ENCODE data around the gene GPR156.

The GPR156 gene

GRCh38 chr3:120192159-120192558 lies 92.9 kb downstream of the GPR156 start:
- no peak for DNase-seq

DNA sequence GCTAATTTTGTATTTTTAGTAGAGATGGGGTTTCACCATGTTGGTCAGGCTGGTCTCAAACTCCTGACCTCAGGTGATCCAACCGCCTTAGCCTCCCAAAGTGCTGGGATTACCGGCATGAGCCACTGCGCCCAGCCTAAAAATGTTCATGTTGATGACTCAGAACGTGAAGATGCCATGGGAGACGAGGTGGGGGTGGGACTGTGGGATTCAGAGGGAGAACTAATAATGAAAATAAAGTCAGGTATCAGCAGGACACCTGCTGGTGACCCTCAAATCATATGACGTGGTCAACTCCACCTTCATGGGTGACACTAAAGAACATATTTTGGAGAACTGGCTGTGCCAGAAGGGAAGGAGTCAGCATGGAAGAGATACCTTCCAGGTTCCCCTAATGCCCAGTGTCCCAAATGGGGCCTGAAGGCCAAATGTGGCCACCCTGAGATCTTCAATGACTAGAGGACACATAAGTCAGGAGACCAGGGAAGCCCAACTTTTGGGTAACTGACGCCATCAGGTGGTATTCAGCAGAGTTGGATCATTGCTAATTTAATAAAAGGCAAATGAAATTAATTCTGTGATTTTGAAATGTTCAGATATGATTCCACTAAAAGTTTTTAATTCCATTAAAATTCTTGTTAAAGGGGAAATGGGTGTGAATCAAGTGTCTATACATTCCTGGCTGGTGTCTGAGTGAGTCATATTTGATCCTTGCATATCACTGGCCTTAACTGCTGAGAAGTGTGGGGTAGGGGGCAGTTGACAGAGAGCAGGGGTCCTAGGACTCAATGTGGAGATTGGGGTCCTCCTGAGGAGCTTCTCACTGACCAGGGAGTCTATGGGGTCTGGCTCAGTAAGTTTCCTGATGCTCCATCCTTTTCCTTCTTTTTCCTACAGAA lies 102.2 kb downstream of the GPR156 start:
- no peak for DNase-seq

DNA sequence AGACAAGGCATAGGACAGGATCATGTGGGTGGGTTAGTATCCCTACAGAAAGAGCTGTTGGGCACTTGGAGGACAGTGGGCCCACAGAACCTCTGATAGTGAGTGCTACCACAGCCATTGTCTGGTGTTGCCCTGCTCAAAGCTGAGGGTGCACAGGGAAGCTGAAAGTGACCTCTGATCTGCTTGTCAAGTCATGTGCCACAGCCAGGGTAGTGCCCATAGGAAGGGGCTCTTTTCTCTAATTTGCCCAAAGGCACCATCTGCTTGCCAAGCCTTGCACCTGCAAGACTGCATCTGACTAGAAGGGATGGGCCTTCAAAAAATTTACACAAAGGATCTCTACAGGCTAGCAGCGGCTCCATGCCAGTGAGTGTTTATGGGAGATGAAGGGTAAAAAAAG lies 103.4 kb downstream of the GPR156 start:
- DNase-seq, result no peak

DNA sequence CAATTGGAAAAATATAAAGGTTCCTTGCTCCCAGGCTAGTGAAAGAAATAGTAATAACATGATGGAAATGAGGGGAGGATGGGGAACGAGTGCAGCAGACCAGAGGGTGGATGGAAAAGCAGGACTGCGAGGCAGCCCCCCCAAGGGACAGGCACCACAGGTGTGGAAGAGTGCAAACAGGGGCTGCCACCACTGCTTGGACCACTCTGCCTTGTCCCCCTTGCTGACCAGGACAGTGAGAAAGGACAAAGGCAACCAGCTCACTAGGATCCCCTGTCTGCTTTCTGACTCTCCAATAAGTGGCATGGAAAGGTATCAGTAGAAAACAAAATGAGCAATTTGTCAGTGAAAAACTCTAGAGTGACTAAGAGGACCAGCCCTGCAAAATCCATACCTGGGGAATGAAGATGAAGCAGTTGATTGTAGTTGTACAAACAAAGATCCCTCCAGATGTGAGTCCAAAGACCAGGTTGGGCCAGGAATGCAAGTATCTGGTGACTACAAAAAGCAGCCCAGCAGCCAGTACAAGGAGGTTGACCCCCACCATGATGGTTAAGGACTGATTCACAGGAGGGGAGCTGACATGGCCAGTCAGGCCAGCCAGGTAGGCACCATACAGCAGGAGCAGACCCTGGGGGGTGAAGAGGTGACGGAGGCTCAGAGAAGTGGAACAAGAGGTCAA lies 104.2 kb downstream of the GPR156 start:
- DNase-seq, result no peak

DNA sequence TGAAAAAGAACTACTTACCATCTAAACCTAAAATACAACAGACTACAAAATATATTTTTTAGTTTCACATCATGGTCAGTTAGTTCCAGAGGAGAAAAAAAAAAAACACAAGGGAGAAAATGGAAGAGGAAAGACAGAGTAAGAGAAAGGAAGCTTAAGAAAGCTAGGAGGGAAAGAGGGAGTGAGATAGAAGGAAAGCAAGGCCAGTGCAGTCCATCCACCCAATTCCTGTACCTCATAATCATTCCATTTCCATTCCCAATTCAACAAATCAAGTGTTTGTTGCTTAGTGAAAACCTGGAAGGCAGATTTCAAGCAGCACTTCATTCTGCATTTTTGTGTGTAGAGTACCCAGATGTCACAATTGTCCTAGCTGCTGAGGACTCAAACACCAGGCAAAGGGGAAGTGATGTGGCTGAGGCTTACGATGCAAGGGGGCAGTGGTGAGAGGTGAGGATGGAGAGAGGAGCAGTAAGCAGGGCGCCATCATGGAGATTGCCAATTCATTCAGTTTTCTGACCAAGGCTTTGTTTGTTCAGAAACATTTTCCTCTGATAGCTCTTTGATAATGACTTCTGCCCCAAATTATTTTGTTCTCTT lies 107.2 kb downstream of the GPR156 start:
- DNase-seq, result no peak

GRCh38 chr3:120177151-120177550 lies 107.9 kb downstream of the GPR156 start:
- DNase-seq, result no peak

- DNase-seq, result no peak
Observed at GRCh38 chr3:120174811-120175539, 110.0 kb downstream of the GPR156 start.

- DNase-seq, result no peak
Observed at GRCh38 chr3:120173056-120173675, 111.9 kb downstream of the GPR156 start.

- no peak for DNase-seq
Observed at GRCh38 chr3:120172070-120172469, 113.0 kb downstream of the GPR156 start.

DNA sequence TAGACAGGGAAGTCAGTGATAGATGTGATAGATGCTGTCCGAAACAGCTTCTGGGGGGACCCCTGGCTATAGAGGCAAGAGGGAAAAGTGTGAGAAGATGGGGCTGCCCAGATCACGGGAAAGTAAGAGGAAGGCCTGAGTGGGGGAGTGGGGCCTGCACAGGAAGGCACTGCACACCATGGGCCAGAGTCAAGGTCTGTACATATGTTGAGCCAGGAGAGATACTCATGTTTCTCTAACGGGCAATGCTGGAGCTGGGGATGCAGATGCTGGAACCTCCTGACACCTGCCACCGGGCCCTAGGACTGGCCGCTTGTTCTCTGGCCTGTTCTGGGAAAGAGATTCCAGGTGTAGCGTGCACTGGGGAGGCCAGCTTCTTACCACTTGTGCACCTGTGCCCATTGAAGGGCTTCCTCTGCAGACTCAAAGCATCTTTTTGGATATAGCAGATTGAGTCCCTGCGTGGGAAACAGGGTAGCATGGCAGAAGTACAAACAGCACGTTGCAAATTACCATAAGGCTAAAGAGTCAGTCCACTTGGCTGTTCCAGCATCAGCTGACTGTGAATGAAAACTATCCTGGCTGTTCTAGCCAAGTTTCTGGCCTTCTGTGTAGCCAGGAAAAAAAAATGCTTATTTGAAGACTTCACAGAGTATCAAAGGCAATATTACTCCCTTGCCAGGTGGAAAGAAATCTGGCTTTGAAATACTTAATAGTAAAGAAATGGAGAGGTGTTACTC lies 113.7 kb downstream of the GPR156 start:
- no peak for DNase-seq

- no peak for DNase-seq
Observed at GRCh38 chr3:120170223-120170622, 114.8 kb downstream of the GPR156 start.

GRCh38 chr3:120169407-120169806 lies 115.6 kb downstream of the GPR156 start:
- DNase-seq, result no peak

DNA sequence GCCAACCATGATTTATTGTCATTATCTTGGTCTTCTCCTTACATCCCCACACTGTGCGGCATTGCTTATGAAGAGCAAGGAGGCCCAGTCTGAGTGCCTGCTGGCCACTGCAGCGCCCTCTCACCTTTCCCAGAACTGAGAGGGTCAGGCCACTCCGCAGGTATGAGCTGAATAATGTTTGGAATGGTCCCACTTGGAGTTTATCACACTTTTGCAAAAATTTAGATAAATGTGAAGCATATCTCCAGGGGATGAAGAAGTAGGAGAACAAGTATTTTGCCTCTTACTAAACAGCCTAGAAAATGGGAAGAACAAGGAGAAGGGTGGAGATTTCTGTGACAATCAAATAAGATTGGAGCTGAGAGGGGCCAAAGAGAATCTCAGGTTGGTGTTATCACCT lies 116.4 kb downstream of the GPR156 start:
- DNase-seq, result no peak

DNA sequence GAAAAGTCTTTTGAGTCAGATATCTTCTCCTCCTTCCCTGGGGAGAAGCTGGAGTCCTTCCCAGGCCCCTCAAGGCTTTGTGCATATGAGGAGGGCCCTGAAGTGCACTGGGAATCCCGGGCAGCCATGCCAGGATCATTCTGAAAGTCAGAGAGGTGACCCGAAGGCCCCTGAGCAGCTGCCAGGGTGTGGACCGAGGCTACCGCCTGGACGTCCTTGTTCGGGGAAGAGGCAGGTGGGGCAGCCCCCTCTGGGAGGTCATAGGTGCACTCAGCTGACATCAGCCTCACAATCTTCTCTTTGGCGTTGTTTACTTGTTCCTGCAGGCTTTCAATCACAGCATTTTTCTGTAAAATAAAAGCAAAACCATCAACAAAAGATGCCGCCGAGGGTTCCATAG lies 117.0 kb downstream of the GPR156 start:
- no peak for DNase-seq

- no peak for DNase-seq
Observed at GRCh38 chr3:120167488-120167887, 117.5 kb downstream of the GPR156 start.

DNA sequence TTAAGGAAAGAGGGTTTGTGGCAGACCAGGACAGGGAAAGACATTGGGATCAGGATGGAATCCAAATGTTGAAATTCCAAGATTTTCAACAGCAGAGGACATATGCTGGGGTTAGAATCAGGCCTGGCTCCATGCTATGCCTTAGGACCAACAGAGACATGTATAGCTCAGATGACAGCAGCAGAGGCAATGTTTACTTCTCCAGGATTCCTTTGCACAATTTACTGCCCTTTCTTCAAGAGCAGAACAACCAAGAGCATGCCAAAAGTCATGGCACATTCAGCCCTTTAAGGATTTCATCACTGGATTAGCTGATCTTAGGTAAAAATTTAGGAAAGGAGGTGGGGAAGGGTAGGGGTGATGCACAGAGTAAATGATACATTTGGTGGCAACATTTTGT lies 121.2 kb downstream of the GPR156 start:
- DNase-seq, result no peak

- no peak for DNase-seq
Observed at GRCh38 chr3:120163026-120163425, 122.0 kb downstream of the GPR156 start.

- DNase-seq, result no peak
Observed at GRCh38 chr3:120162400-120162799, 122.6 kb downstream of the GPR156 start.

DNA sequence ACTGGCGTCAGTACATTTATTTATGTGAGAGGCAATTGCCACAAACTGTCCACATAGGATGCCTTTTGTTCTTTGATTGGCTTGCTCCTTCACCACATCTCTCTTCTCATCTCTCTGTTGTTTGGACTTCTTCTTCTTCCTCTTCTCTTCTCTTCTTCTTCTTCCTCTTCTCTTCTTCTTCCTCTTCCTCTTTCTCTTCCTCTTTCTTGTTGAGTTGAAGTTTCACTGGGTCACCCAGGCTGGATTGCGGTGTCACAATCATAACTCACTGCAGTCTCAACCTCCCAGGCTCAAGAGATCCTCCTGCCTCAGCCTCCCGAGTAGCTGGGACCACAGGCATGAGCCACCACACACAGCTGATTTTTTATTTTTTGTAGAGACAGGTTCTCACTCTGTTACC lies 123.1 kb downstream of the GPR156 start:
- no peak for DNase-seq

GRCh38 chr3:120160050-120160449 lies 125.0 kb downstream of the GPR156 start:
- DNase-seq, result no peak

DNA sequence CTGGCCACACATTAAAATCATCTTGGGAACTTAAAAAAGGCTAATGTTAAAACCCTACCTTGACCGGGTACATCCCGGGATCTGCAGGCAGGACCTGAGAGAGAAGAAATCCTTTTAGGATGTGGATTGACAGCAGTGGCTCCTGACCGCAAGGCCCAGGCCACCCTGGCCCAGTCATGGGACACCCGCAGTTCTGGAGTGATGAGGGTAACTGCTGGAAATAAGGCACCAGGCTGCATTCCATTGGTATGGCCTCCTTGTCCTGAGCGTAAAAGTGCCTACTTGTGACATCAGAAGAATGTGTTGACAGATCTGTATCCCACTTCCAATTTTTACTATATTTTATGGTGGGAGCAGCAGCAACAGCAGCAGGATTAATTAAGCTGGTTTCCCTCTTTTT lies 127.3 kb downstream of the GPR156 start:
- no peak for DNase-seq

GRCh38 chr3:120157113-120157512 lies 127.9 kb downstream of the GPR156 start:
- DNase-seq, result no peak

Measured in KG1 (cell line).